GM23248 (cell line): ENCODE measurements around the gene RECQL. TPM values are rescaled to one million over a fixed set of nuclear protein-coding genes. Genes with fewer than 3 reads are reported as not detected.

Experiments used
- DNase-seq: peaks from one replicate; pipeline ENCODE4 v3.0.0-alpha.2; 2015
- H2AFZ ChIP-seq: fragments of 200-600 bp; sonication (generic); 2 replicates; pipeline ENCODE4 v1.6.1; 2016; ENCODE audit warnings: antibody characterized with exemption
- H3F3A ChIP-seq: fragments of 200-600 bp; sonication (generic); 2 replicates; pipeline ENCODE4 v1.6.1; 2016; ENCODE audit warnings: mild to moderate bottlenecking, antibody characterized with exemption, mixed run types; ENCODE audit not compliant: insufficient read depth
- H3K27ac ChIP-seq: fragments of 200-600 bp; sonication (generic); 2 replicates; pipeline ENCODE4 v1.5.1; 2016; ENCODE audit warnings: mild to moderate bottlenecking
- H3K27me3 ChIP-seq: fragments of 200-600 bp; sonication (generic); replicated peaks from 2 replicates; pipeline ENCODE4 v1.6.1; 2016; ENCODE audit warnings: mild to moderate bottlenecking; ENCODE audit not compliant: insufficient read depth
- H3K36me3 ChIP-seq: fragments of 200-600 bp; sonication (generic); 2 replicates; pipeline ENCODE4 v1.6.1; 2016; ENCODE audit warnings: low read depth, mild to moderate bottlenecking
- H3K4me1 ChIP-seq: fragments of 200-600 bp; sonication (generic); 2 replicates; pipeline ENCODE4 v1.6.1; 2016; ENCODE audit warnings: mild to moderate bottlenecking; ENCODE audit not compliant: insufficient read depth
- H3K4me2 ChIP-seq: fragments of 200-600 bp; sonication (generic); one replicate; pipeline ENCODE4 v1.6.1; 2016; ENCODE audit warnings: mild to moderate bottlenecking; ENCODE audit not compliant: unreplicated experiment
- H3K4me3 ChIP-seq: fragments of 200-600 bp; sonication (generic); 2 replicates; pipeline ENCODE4 v1.5.1; 2016; ENCODE audit warnings: mild to moderate bottlenecking
- H3K79me2 ChIP-seq: fragments of 200-600 bp; sonication (generic); 2 replicates; pipeline ENCODE4 v1.6.1; 2016; ENCODE audit warnings: mild to moderate bottlenecking; ENCODE audit not compliant: insufficient read depth
- H3K9ac ChIP-seq: fragments of 200-600 bp; sonication (generic); 2 replicates; pipeline ENCODE4 v1.6.1; 2016; ENCODE audit warnings: mild to moderate bottlenecking
- H3K9me2 ChIP-seq: fragments of 200-600 bp; sonication (generic); 2 replicates; pipeline ENCODE4 v1.6.1; 2016; ENCODE audit warnings: mixed run types, mild to moderate bottlenecking, moderate library complexity; ENCODE audit not compliant: insufficient read depth
- H3K9me3 ChIP-seq: fragments of 200-600 bp; sonication (generic); one replicate; pipeline ENCODE4 v1.6.1; 2017; ENCODE audit warnings: low read depth
- H4K20me1 ChIP-seq: fragments of 200-600 bp; sonication (generic); 2 replicates; pipeline ENCODE4 v1.6.0; 2016; ENCODE audit not compliant: insufficient read depth
- EZH2 ChIP-seq: fragments of 200-600 bp; sonication (generic); IDR thresholded peaks from 2 replicates; pipeline ENCODE4 v1.6.1; 2018; ENCODE audit warnings: antibody characterized with exemption, mild to moderate bottlenecking; ENCODE audit not compliant: insufficient read depth, poor library complexity, severe bottlenecking
- EZH2phosphoT487 ChIP-seq: fragments of 200-600 bp; sonication (generic); IDR thresholded peaks from 2 replicates; pipeline ENCODE4 v1.6.1; 2018; ENCODE audit warnings: antibody characterized with exemption, moderate library complexity, mild to moderate bottlenecking, low read depth; ENCODE audit not compliant: insufficient read depth
- WGBS, 2 experiments: methylation state at CpG; one replicate each; pipeline ENCODE4 v1.1.6; 2015 to 2017; ENCODE audit warnings: low lambda C conversion rate in 2 of 2, low coverage in 1 of 2; ENCODE audit errors: missing lambda C conversion rate in 2 of 2; 5-methylcytosine and 5-hydroxymethylcytosine counted together
- in situ Hi-C: fragments of 300-500 bp; cut with MboI; formaldehyde crosslinking; loops from 2 replicates; pipeline ENCODE4 v1.15.0; 2020
- polyA plus RNA-seq: library from polyadenylated mRNA; unstranded; fragments of >200 nt; fragmentation: Nextera tagmentation; extraction: Ambion mirVana; gene quantifications from 2 replicates; pipeline ENCODE4 v1.2.1, GENCODE V29; 2016
- total RNA-seq: library from RNA; depleted of rRNA; stranded (reverse); fragments of >200 nt; shearing (Covaris generic); gene quantifications from 2 replicates; pipeline ENCODE4 v1.2.3, GENCODE V29; 2014

Gene RECQL
- total and polyA plus RNA-seq, 2 experiments from 2014 or later, result 80.3 to 102 TPM

- in situ Hi-C loops, result no loop called here
- no peak for TF ChIP-seq EZH2phosphoT487
- no peak for TF ChIP-seq EZH2
- Histone ChIP-seq H3F3A (peaks cover 20% of the 10 kb centered on the region), H3K4me2 (peak overlapping the region; percentile 99), H3K36me3 (peaks cover 27% of the 10 kb centered on the region; the same call in 1 of the 2 replicates), H3K9me3 (no peaks in the 10 kb centered on the region), H3K4me3 (peak overlapping the region; percentile 98), H3K79me2 (peaks cover 94% of the 10 kb centered on the region), H3K9ac (peak overlapping the region; percentile 100), H3K27me3 (no peaks in the 10 kb centered on the region), H3K9me2 (no peaks in the 10 kb centered on the region), H2AFZ (peak overlapping the region; percentile 83), H3K27ac (peak overlapping the region; percentile 99), H4K20me1 (0 out of 2 replicates have a peak, but pooled peaks cover under 1% of the 10 kb centered on the region), H3K4me1 (peaks cover 46% of the 10 kb centered on the region)
- no peak for DNase-seq
- WGBS, 2 experiments, result 1 to 4% methylated on average over 8 of the region's 8 CpGs
Observed at GRCh38 chr12:21500786-21501257, 613 bp downstream of the RECQL start.

GRCh38 chr12:21499765-21500164, 1.7 kb downstream of the RECQL start:
- Histone ChIP-seq H3K4me2 (peak overlapping the region; percentile 99), H3K9me2 (no peaks in the 10 kb centered on the region), H3K27ac (no peak overlapping the region), H3K9me3 (no peaks in the 10 kb centered on the region), H3K79me2 (peaks cover 91% of the 10 kb centered on the region), H3K4me3 (peak overlapping the region; percentile 98), H3K36me3 (peaks cover 27% of the 10 kb centered on the region; the same call in 1 of the 2 replicates), H4K20me1 (no peaks in the 10 kb centered on the region), H3K9ac (peak overlapping the region; percentile 100; the same call in 1 of the 2 replicates), H3F3A (peaks cover 10% of the 10 kb centered on the region), H2AFZ (no peak overlapping the region), H3K27me3 (no peaks in the 10 kb centered on the region), H3K4me1 (peaks cover 35% of the 10 kb centered on the region)
- TF ChIP-seq EZH2 (no peak), EZH2phosphoT487 (no peak)
- WGBS, 2 experiments, result 24 to 25% methylated on average over 2 of the region's 2 CpGs
- in situ Hi-C loops, result no loop called here
- DNase-seq, result no peak

GRCh38 chr12:21485998-21486397, 15.4 kb downstream of the RECQL start:
- Histone ChIP-seq H3K9ac (no peak overlapping the region), H3K9me3 (no peaks in the 10 kb centered on the region), H3K4me2 (no peak overlapping the region), H2AFZ (no peak overlapping the region), H3K4me3 (no peak overlapping the region), H3K79me2 (peaks cover 31% of the 10 kb centered on the region; the same call in 1 of the 2 replicates), H4K20me1 (no peaks in the 10 kb centered on the region; the same call in 1 of the 2 replicates), H3K27me3 (no peaks in the 10 kb centered on the region), H3K4me1 (no peaks in the 10 kb centered on the region), H3K27ac (no peak overlapping the region), H3F3A (peaks cover under 1% of the 10 kb centered on the region), H3K36me3 (peaks cover 67% of the 10 kb centered on the region), H3K9me2 (no peaks in the 10 kb centered on the region)
- in situ Hi-C loops, result no loop called here
- TF ChIP-seq EZH2 (no peak), EZH2phosphoT487 (no peak)
- DNase-seq, result no peak

- Histone ChIP-seq H2AFZ (no peak overlapping the region), H4K20me1 (no peaks in the 10 kb centered on the region; the same call in 1 of the 2 replicates), H3K79me2 (peaks cover 23% of the 10 kb centered on the region; the same call in 1 of the 2 replicates), H3K27me3 (no peaks in the 10 kb centered on the region), H3K4me3 (no peak overlapping the region), H3F3A (peaks cover 3% of the 10 kb centered on the region), H3K9me2 (no peaks in the 10 kb centered on the region), H3K36me3 (peaks cover 62% of the 10 kb centered on the region), H3K27ac (no peak overlapping the region), H3K4me2 (no peak overlapping the region), H3K4me1 (no peaks in the 10 kb centered on the region), H3K9ac (no peak overlapping the region), H3K9me3 (no peaks in the 10 kb centered on the region)
- in situ Hi-C loops, result no loop called here
- no peak for DNase-seq
- 72 to 73% methylated on average over 3 of the region's 3 CpGs for WGBS, 2 experiments
- TF ChIP-seq EZH2, result no peak
- no peak for TF ChIP-seq EZH2phosphoT487
Observed at GRCh38 chr12:21483531-21483930, 17.9 kb downstream of the RECQL start.
